ENCODE measurements around the gene VIPR2.

VIPR2 gene

GRCh38 chr7:159049266-159050025, 95.2 kb downstream of the VIPR2 start:
- TF ChIP-seq REST (IDR thresholded peaks at IDR 0.05; ENCODE audit: insufficient read depth in 1 of 2, low read depth in 2 of 2, low read length in 2 of 2) (no peak), SIN3A (IDR thresholded peaks at IDR 0.05; ENCODE audit: borderline replicate concordance, insufficient read depth, low read length) (no peak), POLR2AphosphoS5 (IDR thresholded peaks at IDR 0.05; ENCODE audit: low read depth, low read length) (no peak), TAF1 (IDR thresholded peaks at IDR 0.05; ENCODE audit: borderline replicate concordance, insufficient read depth, low read length) (no peak), FOXP2 (optimal IDR thresholded peaks at IDR 0.05; ENCODE audit: borderline replicate concordance, extremely low read depth, extremely low read length, insufficient read depth) (no peak)

GRCh38 chr7:159048656-159049055, 96.0 kb downstream of the VIPR2 start:
- TF ChIP-seq REST (IDR thresholded peaks at IDR 0.05; ENCODE audit: insufficient read depth in 1 of 2, low read depth in 2 of 2, low read length in 2 of 2) = no peak
- TF ChIP-seq FOXP2 (optimal IDR thresholded peaks at IDR 0.05; ENCODE audit: borderline replicate concordance, extremely low read depth, extremely low read length, insufficient read depth) = no peak
- no peak for TF ChIP-seq POLR2AphosphoS5 (IDR thresholded peaks at IDR 0.05; ENCODE audit: low read depth, low read length)
- TF ChIP-seq TAF1 (IDR thresholded peaks at IDR 0.05; ENCODE audit: borderline replicate concordance, insufficient read depth, low read length) = no peak
- no peak for TF ChIP-seq SIN3A (IDR thresholded peaks at IDR 0.05; ENCODE audit: borderline replicate concordance, insufficient read depth, low read length)

GRCh38 chr7:159047536-159047935, 97.1 kb downstream of the VIPR2 start:
- no peak for TF ChIP-seq REST (IDR thresholded peaks at IDR 0.05; ENCODE audit: insufficient read depth in 1 of 2, low read depth in 2 of 2, low read length in 2 of 2)
- no peak for TF ChIP-seq SIN3A (IDR thresholded peaks at IDR 0.05; ENCODE audit: borderline replicate concordance, insufficient read depth, low read length)
- TF ChIP-seq POLR2AphosphoS5 (IDR thresholded peaks at IDR 0.05; ENCODE audit: low read depth, low read length) = no peak
- TF ChIP-seq FOXP2 (optimal IDR thresholded peaks at IDR 0.05; ENCODE audit: borderline replicate concordance, extremely low read depth, extremely low read length, insufficient read depth) = no peak
- no peak for TF ChIP-seq TAF1 (IDR thresholded peaks at IDR 0.05; ENCODE audit: borderline replicate concordance, insufficient read depth, low read length)

- TF ChIP-seq TAF1 (IDR thresholded peaks at IDR 0.05; ENCODE audit: borderline replicate concordance, insufficient read depth, low read length) (no peak), POLR2AphosphoS5 (IDR thresholded peaks at IDR 0.05; ENCODE audit: low read depth, low read length) (no peak), SIN3A (IDR thresholded peaks at IDR 0.05; ENCODE audit: borderline replicate concordance, insufficient read depth, low read length) (no peak), FOXP2 (optimal IDR thresholded peaks at IDR 0.05; ENCODE audit: borderline replicate concordance, extremely low read depth, extremely low read length, insufficient read depth) (no peak), REST (IDR thresholded peaks at IDR 0.05; ENCODE audit: insufficient read depth in 1 of 2, low read depth in 2 of 2, low read length in 2 of 2) (no peak)
These were observed 98.4 kb downstream of the VIPR2 start for GRCh38 chr7:159046300-159046699.
